Stimulated activated CD8-positive, alpha-beta memory T cell treated with anti-CD3 and anti-CD28 coated beads, Interleukin-7, amount 100 ng/mL, for 4 hours (primary cell): ENCODE results near the gene OBSCN.

Experiments
- DNase-seq, 2 donors: peaks; one replicate each; pipeline ENCODE4 v3.0.0-alpha.2; 2020; ENCODE audit warnings: low read depth in 2 of 2

Gene OBSCN

DNA sequence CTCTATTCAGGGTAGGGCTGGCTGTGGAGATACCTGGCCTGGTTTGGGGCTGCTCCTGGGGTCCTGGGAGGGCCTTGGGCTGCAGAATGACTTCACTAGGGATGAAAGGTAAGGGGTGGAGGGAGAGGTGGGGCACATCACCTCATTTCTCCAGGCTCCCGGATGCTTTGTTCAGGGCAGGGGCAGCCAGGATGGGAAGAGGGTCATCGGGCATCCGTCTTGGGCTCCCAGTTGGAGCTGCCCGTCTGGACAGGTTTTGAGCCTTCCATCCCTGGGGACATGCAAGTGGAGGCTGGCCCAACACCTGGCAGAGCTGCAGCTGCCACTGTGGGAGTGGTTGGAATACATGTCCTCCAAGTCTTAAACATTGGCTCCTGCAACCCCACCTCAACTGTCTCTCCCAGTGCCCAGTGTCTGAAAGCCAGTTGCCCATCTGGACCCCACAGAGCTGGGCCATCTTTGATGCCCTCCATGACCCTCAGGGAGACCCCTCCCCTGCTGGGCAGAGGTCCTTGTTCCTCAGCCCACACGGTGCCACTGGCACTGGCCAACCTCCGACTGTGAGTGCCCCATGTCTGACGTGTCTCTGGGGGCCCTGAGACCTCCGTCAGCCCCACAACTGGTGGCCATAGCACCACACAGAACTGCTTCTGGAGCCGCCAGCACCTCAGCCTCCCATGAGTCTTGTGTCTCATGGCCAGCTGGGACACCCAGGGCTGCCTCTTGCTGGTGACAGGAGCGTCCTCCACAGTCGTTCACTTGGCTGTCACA, 145.9 kb downstream of the OBSCN start:
- DNase-seq: no peak

DNA sequence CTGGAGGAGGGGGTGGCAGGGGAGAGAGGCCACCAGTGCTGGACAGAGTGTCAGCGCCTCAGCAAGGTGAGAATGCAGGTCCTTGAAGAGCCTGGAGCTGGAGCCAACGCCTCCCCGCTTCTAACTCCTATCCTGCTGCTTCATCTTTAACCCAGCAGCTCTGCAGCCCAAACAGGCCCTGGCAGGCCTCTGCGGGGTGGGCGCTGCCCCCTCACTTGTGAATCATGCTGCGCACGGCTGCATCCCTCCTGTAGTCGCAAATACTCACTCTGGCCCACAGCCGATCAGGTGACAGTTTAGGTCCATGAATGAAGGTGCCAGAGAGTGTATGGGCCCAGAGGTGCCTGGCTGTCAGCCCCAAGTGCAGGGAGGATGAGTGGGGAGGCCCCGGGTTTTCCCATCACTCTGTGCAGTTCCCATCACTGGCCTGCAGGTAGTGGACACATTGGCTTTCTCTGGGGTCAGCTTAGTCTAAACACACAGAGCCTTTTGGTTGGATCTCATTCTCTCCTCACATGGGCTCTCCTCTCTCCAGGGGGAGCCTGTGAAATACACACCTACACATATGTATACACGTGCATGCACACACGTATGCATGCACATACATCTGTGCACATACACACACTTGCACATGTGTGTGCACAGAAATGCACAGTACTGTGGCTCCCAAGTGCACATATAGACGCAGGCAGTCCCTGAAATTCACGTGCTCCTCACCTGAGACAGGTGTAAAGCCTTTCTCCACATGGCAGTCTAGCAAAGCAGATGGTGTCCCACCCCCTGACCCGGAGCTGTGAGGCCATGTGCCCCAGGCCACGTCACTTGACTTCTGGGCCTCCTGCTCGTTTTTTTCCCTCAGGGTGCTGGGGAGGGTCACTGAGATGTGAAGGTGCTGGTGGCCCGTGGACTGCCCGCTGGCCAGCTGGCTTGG, 146.8 kb downstream of the OBSCN start:
- DNase-seq: no peak

DNA sequence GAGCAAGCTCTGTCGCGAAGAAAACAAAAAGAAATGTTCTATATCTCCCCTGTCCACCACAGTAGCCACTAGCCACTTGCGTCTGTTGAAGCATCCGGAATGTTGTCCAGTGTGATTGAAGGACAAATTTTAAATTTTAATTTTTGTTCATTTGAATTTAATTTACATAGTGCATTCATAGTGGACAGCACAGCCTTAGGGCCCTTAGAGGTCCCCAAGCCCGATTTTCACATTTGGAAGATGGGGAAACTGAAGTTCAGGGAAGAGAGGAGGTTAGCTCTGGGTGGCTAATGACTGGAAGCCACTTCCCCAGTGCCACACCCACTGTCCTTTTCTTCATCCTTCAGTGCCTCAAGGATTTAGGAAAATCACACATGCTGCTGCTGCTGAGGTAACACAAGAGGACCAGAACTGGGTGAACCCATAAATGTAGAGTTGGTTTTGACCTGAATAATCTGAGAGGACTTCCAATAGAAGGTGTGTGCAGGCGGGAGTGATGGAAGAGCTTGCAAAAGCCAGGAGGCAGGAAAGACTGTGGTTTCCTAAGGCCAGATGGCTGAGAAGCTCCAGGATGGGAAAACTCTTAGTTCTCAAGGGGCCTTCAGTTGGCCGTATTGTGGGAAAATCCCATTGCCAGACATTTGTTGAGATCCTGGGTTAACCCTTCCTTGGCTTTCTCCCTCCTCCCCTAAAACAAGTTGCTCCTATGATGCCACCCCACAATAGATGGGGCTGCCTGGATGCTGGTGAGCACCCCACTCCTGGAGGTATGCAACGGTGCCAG, 149.2 kb downstream of the OBSCN start:
- no peak for DNase-seq

DNA sequence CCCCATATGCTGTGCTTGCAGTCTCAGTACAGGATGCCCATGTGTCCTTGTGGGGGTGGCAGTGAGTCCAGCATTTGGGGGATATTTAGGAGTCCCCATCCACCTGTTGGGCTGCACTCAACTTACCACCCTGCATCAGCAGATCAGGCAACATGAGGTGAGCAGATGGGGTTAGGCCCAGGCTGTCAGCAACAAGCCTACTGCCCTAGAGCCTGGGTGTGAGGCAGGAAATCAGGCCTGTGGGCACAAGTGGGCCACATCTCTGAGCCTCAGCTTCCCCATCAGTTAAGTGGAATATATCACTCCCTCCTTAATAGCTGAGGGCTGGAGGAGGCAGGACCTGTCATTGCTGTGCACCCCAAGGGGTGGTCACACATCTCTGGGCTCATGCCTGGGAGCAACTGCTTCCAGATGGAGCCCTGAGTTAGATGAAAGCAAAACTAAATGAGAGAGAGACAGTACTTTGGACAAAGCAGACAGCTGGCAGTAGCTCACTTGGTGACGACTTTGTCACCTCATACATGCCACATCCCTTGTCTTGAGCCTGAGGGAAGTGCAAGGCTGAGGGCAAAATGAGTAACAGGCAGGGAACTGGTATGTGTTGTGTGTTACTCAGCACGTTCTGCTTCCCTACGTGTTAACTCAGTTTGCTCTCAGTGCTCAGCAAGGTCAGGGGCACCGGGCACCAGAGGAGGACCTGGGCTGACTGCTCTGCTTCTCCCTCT, 150.4 kb downstream of the OBSCN start:
- no peak for DNase-seq

DNA sequence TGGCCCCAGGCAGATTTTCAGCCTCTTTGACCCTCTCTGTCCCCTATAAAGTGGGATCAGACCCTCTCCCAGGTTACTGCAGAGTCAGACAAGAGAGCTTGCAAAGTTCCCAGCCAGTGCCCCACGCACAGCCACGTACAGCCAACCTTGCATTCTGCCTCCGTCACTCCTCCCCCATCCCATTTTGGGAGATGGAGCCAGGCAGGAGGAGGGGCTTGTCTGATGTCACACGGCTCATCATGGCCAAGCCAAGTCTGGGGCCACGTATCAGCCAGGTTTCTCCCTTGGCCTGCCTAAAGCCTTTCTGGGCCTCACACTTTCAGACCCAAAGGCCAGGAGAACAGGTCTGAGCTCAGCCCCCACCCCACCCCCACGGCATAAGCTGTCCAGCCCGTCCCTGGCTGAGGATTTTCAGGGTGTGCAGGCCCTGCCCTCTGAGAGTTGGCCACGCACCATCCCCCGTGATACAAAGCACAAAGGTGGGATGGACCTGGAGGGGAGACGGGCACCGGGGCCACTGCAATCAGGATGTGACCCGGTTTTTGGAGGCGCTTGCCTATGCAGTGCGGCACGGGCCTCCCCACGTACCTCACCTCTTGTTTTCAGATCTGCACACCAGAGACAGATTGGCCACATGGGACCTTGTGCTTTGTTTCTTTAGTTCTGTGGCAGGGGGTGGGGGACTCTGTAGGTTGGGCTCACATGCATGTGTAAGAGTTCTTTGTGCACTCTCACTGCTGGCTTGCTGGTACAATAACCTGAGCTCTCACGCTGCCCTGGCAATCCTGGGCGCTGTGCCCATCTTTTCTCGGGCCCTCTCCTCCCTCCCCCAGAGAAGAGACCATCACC, 151.1 kb downstream of the OBSCN start:
- no peak for DNase-seq

DNA sequence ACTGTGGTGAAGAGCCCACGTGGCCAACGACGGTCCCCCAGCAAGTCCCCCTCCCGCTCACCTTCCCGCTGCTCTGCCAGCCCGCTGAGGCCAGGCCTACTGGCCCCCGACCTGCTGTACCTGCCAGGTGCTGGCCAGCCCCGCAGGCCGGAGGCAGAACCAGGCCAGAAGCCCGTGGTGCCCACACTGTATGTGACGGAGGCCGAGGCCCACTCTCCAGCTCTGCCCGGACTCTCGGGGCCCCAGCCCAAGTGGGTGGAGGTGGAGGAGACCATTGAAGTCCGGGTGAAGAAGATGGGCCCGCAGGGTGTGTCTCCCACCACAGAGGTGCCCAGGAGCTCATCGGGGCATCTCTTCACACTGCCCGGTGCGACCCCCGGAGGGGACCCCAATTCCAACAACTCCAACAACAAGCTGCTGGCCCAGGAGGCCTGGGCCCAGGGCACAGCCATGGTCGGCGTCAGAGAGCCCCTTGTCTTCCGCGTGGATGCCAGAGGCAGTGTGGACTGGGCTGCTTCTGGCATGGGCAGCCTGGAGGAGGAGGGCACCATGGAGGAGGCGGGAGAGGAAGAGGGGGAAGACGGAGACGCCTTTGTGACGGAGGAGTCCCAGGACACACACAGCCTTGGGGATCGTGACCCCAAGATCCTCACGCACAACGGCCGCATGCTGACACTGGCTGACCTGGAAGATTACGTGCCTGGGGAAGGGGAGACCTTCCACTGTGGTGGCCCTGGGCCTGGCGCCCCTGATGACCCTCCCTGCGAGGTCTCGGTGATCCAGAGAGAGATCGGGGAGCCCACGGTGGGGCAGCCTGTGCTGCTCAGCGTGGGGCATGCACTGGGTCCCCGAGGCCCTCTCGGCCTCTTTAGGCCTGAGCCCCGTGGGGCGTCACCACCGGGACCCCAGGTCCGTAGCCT, 152.0 kb downstream of the OBSCN start:
- no peak for DNase-seq

DNA sequence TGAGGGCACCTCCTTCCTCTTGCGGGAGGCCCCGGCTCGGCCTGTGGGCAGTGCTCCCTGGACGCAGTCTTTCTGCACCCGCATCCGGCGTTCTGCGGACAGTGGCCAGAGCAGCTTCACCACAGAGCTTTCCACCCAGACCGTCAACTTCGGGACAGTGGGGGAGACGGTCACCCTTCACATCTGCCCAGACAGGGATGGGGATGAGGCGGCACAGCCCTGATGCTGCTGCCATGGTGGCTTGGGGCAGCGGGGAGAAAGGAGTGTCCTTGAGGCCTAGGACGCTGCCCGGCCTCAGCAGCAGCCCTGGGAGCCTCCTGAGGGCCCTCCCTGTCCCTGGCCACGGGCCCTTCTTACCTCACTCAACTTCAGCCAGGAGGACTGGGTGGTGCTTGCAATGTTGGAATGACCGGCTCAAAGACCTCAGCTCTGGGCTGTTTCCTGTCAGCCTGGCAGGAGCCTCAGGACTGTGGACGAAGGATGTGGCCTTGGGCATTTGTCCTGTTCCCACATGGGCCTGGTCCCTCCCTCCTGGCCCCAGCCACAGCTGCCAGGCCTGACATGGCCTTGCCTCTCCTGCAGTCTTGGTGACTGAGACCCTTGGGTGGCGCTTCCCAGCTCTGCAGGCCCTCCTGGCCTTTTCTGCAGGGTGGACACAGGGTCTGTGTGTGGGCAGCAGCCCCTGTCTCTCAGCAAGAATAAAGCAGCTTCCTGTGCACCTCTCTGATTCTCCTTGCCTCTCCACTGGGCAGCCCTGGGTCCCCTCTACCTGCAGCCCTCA, 152.9 kb downstream of the OBSCN start:
- no peak for DNase-seq

DNA sequence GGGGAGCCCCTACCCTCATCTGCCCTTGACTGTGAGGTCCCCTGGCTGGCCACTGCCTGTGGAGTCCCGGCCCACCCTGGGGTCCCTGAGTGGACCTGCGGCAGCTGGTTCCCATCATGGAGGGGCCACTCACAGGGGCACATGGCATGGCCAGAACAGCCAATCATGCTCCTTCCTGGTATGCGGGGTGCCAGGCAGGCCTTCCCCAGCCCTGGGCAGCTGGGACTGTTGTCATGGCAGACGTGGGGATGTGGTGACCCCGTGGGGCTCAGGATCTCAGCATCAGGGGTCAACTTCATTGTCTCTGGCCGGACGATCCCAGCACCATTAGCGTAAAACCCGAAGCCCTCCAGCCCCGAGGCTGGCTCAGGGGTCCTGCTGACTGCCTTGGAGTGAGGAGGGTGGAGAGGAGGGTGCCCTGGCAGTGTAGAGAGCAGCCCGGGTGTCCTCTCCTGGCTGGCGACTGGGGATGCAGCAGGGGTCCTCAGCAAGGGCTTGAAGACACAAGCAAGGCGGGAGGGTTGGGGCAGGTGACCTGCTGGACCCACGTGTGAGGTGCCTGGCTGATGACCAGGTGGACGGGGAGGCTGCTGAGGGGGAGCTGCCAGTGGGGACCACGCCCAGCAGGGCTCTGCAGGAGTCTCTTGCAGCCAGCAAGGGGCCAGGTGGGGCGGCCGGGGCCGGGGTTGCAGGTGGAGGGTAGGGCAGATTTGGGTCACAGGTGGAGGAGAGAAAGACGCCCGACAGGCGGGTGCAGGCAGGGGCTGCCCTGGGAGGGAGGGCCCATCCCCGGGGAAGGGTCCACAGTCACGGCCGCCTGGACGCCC, 153.7 kb downstream of the OBSCN start:
- no peak for DNase-seq

DNA sequence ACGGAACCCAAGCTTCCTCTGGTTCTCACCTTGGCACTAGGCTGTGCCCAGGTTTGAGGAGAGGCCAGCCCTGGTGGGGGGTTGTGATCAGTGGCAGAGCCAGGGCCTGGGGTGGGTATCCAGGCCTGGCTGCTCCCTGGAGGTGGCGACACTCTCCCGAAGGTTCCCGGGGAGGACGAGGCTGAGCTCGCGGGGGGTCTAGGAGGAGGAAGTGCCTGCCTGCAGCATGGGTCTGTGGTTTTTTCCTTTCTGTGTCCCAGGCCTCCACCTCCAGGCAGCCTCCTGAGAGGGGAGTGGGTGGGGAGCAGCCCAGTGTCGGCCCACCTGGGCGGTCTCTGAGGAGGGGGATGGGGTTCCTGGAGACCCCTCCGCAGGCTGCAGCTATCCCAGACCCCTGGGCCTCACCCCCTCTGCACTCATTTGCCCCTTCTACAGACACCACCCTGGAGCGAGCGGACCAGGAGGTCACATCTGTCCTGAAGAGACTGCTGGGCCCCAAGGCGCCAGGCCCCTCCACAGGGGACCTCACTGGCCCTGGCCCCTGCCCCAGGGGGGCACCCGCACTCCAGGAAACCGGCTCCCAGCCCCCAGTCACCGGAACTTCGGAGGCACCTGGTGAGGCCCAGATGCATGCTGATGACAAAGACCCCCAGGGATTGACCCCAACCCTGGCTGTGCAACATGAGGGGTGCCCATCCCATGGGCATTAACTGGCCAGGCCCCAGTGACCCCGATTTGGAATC, 154.5 kb downstream of the OBSCN start:
- no peak for DNase-seq

DNA sequence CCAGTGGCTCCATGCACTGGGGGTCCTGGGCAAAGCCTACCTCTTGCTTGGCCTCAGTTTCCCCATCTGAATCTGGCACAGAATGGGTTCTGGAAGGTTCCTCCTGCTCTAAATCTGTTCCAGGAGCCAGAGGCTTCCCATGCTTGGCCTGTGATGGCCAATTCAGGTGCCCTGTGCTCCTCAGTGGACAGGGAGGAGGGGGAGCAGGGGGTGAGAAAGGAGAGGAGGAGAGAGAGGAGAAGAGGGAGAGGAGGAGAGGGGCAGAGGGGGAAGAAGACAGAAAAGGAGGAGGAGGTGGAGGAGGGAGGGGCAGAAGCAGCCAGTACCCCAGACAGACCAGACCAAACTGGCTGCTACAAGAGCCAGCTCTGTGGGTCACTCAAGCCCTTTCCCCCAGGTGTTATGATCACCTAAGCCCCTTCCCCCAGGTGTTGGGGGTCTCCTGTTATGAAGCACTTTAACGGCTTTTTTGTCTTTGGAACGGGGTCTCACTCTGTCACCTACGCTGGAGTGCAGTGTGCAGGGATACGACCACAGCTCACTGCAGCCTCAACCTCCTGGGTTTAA, 155.1 kb downstream of the OBSCN start:
- no peak for DNase-seq

DNA sequence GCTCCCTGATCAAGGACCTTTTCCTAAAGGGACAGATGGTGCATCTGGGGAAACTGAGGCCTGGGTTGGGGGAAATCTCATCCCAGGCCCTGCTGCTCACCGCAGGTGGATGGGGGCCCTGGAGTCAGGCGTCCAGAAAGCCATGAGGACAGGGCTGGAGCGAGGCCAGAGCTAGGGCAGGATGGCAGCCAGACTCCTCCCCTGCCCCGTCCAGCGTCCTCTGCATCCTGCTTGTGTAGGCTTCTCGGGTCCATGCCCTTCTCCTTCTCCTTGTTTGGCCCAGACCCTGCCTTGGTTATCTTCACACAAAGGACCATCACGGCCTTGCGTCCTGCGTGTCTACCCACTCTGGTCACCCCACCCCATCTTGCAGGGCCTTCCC, 155.8 kb downstream of the OBSCN start:
- no peak for DNase-seq

DNA sequence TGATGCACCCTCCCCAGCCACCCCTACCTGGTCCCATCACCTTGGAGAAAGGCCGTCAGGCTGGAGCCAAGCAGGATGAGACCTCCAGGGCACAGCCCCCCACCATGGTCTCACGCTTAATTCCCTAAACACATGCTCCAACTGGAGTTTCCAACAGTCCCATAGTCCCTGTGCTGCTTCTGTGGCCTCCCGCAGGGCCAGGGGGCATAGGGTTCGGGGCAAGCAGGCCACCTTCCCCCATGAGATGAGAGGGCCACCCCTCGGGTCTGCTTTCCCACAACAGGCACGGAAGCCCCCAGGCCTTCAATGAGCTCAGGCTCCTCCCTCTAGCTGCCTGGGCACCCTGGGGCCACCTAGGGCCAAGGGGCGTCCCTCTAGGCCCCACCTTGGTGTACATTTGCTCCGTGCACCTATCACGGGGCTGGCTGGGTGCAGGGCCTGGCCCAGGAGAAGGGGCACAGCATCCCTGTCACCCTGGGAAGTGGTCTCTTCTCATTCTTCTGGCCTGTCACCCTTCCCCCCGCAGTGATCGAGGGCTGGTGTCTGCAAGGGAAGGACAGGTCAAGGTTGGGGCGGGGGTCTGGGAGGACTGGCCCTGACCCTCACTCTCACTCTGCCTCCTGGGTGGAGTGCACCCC, 156.3 kb downstream of the OBSCN start:
- no peak for DNase-seq

DNA sequence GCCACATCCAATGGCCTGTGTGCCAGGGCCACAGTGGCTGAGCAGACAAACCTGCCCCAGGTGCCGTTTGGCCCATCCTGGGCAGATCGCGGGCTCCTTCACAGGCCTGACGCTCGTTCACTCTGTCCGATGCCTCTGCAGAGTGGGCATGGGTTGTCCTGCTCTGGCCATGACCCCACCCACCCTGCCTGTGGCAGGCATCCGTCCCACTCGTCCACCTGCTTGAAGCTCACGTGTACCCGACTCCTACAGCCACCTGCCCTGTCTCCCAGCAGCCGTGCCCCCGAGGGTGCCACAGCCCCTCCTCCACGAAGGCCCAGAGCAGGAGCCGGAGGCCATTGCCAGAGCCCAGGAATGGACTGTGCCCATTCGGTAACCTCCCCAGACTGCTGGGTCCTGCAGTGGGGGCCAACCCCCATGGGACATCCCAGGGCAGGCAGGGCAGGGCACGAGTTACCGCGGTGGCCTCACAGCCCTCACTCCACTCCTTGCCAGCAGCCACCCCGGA, 156.9 kb downstream of the OBSCN start:
- no peak for DNase-seq

DNA sequence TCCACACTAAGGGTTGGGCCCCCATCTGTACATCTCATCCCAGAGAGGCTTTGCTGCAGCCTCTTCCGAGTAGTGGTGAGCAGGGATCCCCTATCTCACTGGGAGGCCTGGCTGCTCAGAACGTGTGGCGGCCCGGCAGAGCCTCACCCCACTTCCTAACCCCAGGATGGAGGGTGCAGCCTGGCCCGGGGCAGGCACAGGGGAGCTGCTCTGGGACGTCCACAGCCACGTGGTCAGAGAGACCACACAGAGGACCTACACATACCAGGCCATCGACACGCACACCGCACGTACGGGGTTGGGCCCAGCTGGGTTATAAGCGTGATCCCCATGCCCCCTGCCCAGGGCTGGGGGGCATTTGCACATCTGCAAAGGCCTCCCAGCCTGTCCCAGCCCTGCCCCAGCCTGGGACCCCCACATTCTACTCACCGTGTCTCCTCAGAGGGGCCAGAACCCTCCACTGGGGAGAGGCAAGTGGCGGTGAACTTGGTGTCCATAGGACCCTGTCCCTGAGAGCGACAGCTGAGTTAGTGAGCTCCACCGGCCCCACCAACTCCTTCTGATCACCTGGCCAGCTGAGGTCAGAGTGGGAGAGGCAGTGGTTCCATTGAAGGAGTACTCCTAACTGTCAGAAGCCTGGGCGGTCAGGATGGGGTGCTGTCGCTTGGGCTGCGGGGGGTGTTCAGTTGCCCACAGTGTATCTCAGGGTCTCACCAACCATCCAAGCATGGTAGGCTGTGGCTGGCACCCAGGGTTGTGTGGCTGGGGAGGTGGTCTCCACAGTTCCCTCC, 157.6 kb downstream of the OBSCN start:
- DNase-seq: no peak
